MM.1S (cell line): ENCODE measurements around the gene TPCN2.

ENCODE experiments used
- EZH2 ChIP-seq: fragments of 300-600 bp; sonication (generic); optimal IDR thresholded peaks from 2 replicates; pipeline ENCODE3; 2017; ENCODE audit warnings: low read depth, mild to moderate bottlenecking, antibody characterized with exemption, low read length, mixed read lengths
- EZH2phosphoT487 ChIP-seq: fragments of 300-600 bp; sonication (generic); IDR thresholded peaks from 2 replicates; pipeline ENCODE4 v1.6.1; 2018; ENCODE audit warnings: antibody characterized with exemption, low read length
- TF ChIP-seq, protein P1 (sequence below): fragments of 300-600 bp; sonication (generic); IDR thresholded peaks from 2 replicates; pipeline ENCODE4 v1.5.1; 2016; ENCODE audit warnings: antibody characterized with exemption, low read length, mixed read lengths

DNA sequence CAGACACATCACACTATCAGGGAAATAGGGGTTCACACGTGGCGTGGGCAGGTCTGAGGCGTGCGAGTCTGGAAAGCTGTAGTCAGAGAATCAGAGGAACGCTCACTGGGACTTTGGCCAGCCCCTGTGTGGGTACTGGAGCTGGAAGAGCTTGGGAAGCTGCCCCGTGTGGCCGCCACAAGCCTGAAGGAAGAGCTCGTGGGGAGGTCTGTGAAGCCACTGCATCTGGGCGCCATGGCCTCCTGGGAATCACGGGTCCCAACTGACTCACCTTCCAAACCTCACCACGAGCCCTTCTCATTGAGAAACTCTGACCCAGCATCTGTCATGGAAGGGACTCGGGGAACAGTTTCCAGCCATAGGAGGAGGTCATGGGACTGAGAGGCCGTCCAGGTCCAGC lies 29.8 kb upstream of the TPCN2 start:
- TF ChIP-seq, protein P1, sequence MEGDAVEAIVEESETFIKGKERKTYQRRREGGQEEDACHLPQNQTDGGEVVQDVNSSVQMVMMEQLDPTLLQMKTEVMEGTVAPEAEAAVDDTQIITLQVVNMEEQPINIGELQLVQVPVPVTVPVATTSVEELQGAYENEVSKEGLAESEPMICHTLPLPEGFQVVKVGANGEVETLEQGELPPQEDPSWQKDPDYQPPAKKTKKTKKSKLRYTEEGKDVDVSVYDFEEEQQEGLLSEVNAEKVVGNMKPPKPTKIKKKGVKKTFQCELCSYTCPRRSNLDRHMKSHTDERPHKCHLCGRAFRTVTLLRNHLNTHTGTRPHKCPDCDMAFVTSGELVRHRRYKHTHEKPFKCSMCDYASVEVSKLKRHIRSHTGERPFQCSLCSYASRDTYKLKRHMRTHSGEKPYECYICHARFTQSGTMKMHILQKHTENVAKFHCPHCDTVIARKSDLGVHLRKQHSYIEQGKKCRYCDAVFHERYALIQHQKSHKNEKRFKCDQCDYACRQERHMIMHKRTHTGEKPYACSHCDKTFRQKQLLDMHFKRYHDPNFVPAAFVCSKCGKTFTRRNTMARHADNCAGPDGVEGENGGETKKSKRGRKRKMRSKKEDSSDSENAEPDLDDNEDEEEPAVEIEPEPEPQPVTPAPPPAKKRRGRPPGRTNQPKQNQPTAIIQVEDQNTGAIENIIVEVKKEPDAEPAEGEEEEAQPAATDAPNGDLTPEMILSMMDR, result no peak
- TF ChIP-seq EZH2 (no peak), EZH2phosphoT487 (no peak)
